ENCODE results near the gene CCDC47.

- TF ChIP-seq NFIC (IDR thresholded peaks at IDR 0.05; ENCODE audit: low read length) (no peak), RBFOX2 (IDR thresholded peaks at IDR 0.05; ENCODE audit: low read depth, low read length) (no peak), ESRRA (CRISPR knock-in tag; IDR thresholded peaks at IDR 0.05; ENCODE audit: low read depth) (no peak), EZH2 (conservative IDR thresholded peaks at IDR 0.05; ENCODE audit: low read depth, low read length) (no peak), MAZ (IDR thresholded peaks at IDR 0.05; ENCODE audit: borderline replicate concordance, low read depth, low read length) (no peak), MAZ (CRISPR knock-in tag; IDR thresholded peaks at IDR 0.05; ENCODE audit: low read depth) (no peak), RAD51 (IDR thresholded peaks at IDR 0.05; ENCODE audit: borderline replicate concordance) (no peak), MAFF (IDR thresholded peaks at IDR 0.05; ENCODE audit: low read depth, low read length) (no peak), DPF2 (CRISPR knock-in tag; IDR thresholded peaks at IDR 0.05; ENCODE audit: borderline replicate concordance, low read depth) (no peak)
- TF ChIP-seq, protein P1, sequence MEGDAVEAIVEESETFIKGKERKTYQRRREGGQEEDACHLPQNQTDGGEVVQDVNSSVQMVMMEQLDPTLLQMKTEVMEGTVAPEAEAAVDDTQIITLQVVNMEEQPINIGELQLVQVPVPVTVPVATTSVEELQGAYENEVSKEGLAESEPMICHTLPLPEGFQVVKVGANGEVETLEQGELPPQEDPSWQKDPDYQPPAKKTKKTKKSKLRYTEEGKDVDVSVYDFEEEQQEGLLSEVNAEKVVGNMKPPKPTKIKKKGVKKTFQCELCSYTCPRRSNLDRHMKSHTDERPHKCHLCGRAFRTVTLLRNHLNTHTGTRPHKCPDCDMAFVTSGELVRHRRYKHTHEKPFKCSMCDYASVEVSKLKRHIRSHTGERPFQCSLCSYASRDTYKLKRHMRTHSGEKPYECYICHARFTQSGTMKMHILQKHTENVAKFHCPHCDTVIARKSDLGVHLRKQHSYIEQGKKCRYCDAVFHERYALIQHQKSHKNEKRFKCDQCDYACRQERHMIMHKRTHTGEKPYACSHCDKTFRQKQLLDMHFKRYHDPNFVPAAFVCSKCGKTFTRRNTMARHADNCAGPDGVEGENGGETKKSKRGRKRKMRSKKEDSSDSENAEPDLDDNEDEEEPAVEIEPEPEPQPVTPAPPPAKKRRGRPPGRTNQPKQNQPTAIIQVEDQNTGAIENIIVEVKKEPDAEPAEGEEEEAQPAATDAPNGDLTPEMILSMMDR (CRISPR knock-in tag; IDR thresholded peaks at IDR 0.05): no peak
Measured at GRCh38 chr17:63706336-63707082, 66.9 kb downstream of the CCDC47 start.
